ENCODE data around the gene SLC9A6. TPM values are rescaled to one million over a fixed set of nuclear protein-coding genes. Genes with fewer than 3 reads are reported as not detected.

SLC9A6 gene
- total and polyA plus RNA-seq, 2 of the 13 experiments (the other 11 are each of a cell fraction or from before 2014, with no cell fraction given): 3.9 to 8.0 TPM

- Histone ChIP-seq H3K36me3 (replicated peaks in 1 of 2; ENCODE audit: control insufficient read depth in 1 of 2, insufficient read depth in 2 of 2, low read length in 2 of 2) (no peaks in the 10 kb centered on the region), H4K20me1 (ENCODE audit: insufficient read depth, low read length) (no peaks in the 10 kb centered on the region), H3K4me2 (ENCODE audit: low read depth, low read length) (no peak overlapping the region), H3K9me3 (ENCODE audit: low read length) (no peaks in the 10 kb centered on the region), H3K4me3 (replicated peaks in 1 of 3; ENCODE audit: insufficient read depth in 1 of 3, low read depth in 2 of 3, low read length in 3 of 3) (no peak overlapping the region), H3K4me1 (ENCODE audit: insufficient read depth, low read length) (0 out of 2 replicates have a peak, but pooled peaks cover 3% of the 10 kb centered on the region), H3K79me2 (ENCODE audit: insufficient read depth, low read length) (peaks cover 7% of the 10 kb centered on the region), H3K27ac (ENCODE audit: extremely low read length, insufficient read depth, low read length) (no peak overlapping the region), H3K27me3 (ENCODE audit: control insufficient read depth in 1 of 2, insufficient read depth in 2 of 2, low read length in 2 of 2) (no peaks in the 10 kb centered on the region; a peak in 1 of 5 replicates), H2AFZ (ENCODE audit: low read length) (no peak overlapping the region), H3K9ac (ENCODE audit: insufficient read depth, low read depth, low read length) (no peak overlapping the region)
- ATAC-seq (no peak), FAIRE-seq (no peak), DNase-seq (ENCODE audit: low spot score) (no peak)
- in situ Hi-C loops (cut with HindIII; ENCODE audit: extremely low pct_ligation_motif_present, low pct_unique_long_range_greater_than_20kb) (no loop called here), intact Hi-C loops (cut with micrococcal nuclease; ENCODE audit: unreplicated experiment) (no loop called here)
- ChIA-PET POLR2A (no interaction called here), CTCF (ENCODE audit: low intra/inter-chr PET ratio, low total read pairs) (no interaction called here)
- no TSS peak for BruUV-seq (replicated peaks)
- TF ChIP-seq WIZ (CRISPR knock-in tag; IDR thresholded peaks at IDR 0.05): no peak
- TF ChIP-seq ZNF441 (CRISPR knock-in tag; IDR thresholded peaks at IDR 0.05; ENCODE audit: borderline replicate concordance): no peak
- no peak for TF ChIP-seq ZNF431 (CRISPR knock-in tag; IDR thresholded peaks at IDR 0.05; ENCODE audit: borderline replicate concordance, low read depth)
- no peak for TF ChIP-seq AGO1 (IDR thresholded peaks at IDR 0.05; ENCODE audit: low read depth, low read length, poor library complexity, severe bottlenecking)
- no peak for TF ChIP-seq ZNF564 (CRISPR knock-in tag; IDR thresholded peaks at IDR 0.05)
- TF ChIP-seq CBFB (CRISPR knock-in tag; IDR thresholded peaks at IDR 0.05): no peak
- TF ChIP-seq RCOR2 (CRISPR knock-in tag; IDR thresholded peaks at IDR 0.05): no peak
- no peak for TF ChIP-seq YEATS2 (CRISPR knock-in tag; IDR thresholded peaks at IDR 0.05; ENCODE audit: borderline replicate concordance)
- no peak for TF ChIP-seq ZSCAN25 (CRISPR knock-in tag; IDR thresholded peaks at IDR 0.05)
- no peak for TF ChIP-seq ATRX (CRISPR knock-in tag; IDR thresholded peaks at IDR 0.05; ENCODE audit: borderline replicate concordance)
- no peak for TF ChIP-seq PAWR (CRISPR knock-in tag; IDR thresholded peaks at IDR 0.05; ENCODE audit: borderline replicate concordance)
- no peak for TF ChIP-seq ZBTB26 (CRISPR knock-in tag; IDR thresholded peaks at IDR 0.05; ENCODE audit: borderline replicate concordance)
- TF ChIP-seq SMAD9 (CRISPR knock-in tag; IDR thresholded peaks at IDR 0.05): no peak
- no peak for TF ChIP-seq CEBPG (CRISPR knock-in tag; IDR thresholded peaks at IDR 0.05)
- no peak for TF ChIP-seq SNRNP70 (IDR thresholded peaks at IDR 0.05; ENCODE audit: low read depth, low read length)
- no peak for TF ChIP-seq ZBTB37 (CRISPR knock-in tag; IDR thresholded peaks at IDR 0.05)
- TF ChIP-seq YY1 (IDR thresholded peaks at IDR 0.05; ENCODE audit: insufficient read depth, insufficient replicate concordance, low read depth, low read length): no peak
- 45% methylated on average over 4 of the region's 4 CpGs for whole genome bisulfite sequencing (ENCODE audit: low lambda C conversion rate)
Observed at GRCh38 chrX:135977611-135978010, 7.6 kb upstream of the SLC9A6 start.
